Activated CD8-positive, alpha-beta T cell treated with anti-CD3 and anti-CD28 coated beads for 36 hours (primary cell): ENCODE data around the gene RPP21. TPM values are rescaled to one million over a fixed set of nuclear protein-coding genes. Genes with fewer than 3 reads are reported as not detected.

Experiments
- ATAC-seq: fragments of 200-7000 bp; cut with Tn5 transposase; one replicate; pipeline ENCODE4 v1.10.0; 2021; ENCODE audit warnings: mild to moderate bottlenecking, moderate library complexity
- CTCF ChIA-PET: fragments of 350-600 bp; sonication (Branson Sonifier 250); formaldehyde crosslinking; loops from one replicate; lab custom pipeline; 2021; ENCODE audit warnings: antibody characterized with exemption; lab: Charles Lee
- POLR2A ChIA-PET: fragments of 350-600 bp; sonication (Branson Sonifier 250); formaldehyde crosslinking; loops from one replicate; lab custom pipeline; 2021; ENCODE audit warnings: antibody characterized with exemption; lab: Charles Lee
- DNase-seq: peaks from one replicate; pipeline ENCODE4 v3.0.0-alpha.2; 2020
- H3K27ac Mint-ChIP-seq: one replicate; pipeline ENCODE4 v1.8.0; 2021; ENCODE audit warnings: mild to moderate bottlenecking, mixed read lengths
- H3K27me3 Mint-ChIP-seq: one replicate; pipeline ENCODE4 v1.8.0; 2021; ENCODE audit warnings: mixed read lengths
- H3K36me3 Mint-ChIP-seq: one replicate; pipeline ENCODE4 v1.8.0; 2021; ENCODE audit warnings: low read depth, mixed read lengths
- H3K4me1 Mint-ChIP-seq: one replicate; pipeline ENCODE4 v1.8.0; 2021; ENCODE audit warnings: low read depth, mixed read lengths
- H3K4me3 Mint-ChIP-seq: one replicate; pipeline ENCODE4 v1.8.0; 2021; ENCODE audit warnings: mild to moderate bottlenecking, moderate library complexity, mixed read lengths
- H3K9me3 Mint-ChIP-seq: one replicate; pipeline ENCODE4 v1.8.0; 2021; ENCODE audit warnings: mixed read lengths
- intact Hi-C: fragments of 100-400 bp; cut with micrococcal nuclease; formaldehyde crosslinking; loops from one replicate; pipeline ENCODE4 v1.10.0; 2022
- total RNA-seq, 2 experiments: library from RNA; stranded (reverse); gene quantifications; one replicate each; pipeline ENCODE4 v1.2.3, GENCODE V29; 2021
- TF ChIP-seq, protein P1 (sequence below): fragments of 200-600 bp; IDR thresholded peaks from one replicate; pipeline ENCODE4 v1.8.0; 2022; ENCODE audit warnings: antibody characterized with exemption, mild to moderate bottlenecking

RPP21 gene
- total RNA-seq, 2 experiments from 2014 or later = 43.0 to 43.5 TPM

DNA sequence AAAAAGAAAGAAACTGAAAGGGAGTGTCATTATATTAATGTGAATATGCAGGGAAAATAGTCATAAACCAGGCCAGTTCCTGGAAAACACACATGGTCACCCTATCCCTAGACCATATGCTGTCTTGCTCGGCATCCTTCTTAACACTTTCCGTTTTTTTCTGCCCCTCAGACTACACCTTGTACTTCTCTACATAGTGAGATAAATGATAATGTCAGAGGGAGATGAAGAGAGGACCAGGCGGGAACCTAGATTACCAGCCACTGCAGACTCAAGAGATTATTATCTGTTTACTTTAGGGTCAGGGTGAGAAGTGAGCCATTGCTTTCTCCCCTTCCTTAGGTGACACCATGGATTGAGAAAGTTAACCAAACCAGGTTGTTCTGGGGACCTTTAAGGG, 3.7 kb upstream of the RPP21 start:
- Mint-ChIP-seq H3K27me3 (no peaks in the 10 kb centered on the region), H3K27ac (no peak overlapping the region), H3K36me3 (peaks cover 36% of the 10 kb centered on the region), H3K4me1 (peaks cover 26% of the 10 kb centered on the region), H3K4me3 (no peak overlapping the region), H3K9me3 (no peaks in the 10 kb centered on the region)
- no peak for DNase-seq
- intact Hi-C loops = no loop called here
- CTCF ChIA-PET = no interaction called here
- POLR2A ChIA-PET = interaction anchor here (0.9 to 2.5 kb wide), 2 partner anchors 13 to 15 kb away, joined by 3 to 9 read pairs; partner anchors contain the start of gene TRIM39
- ATAC-seq = no peak
- TF ChIP-seq, protein P1, sequence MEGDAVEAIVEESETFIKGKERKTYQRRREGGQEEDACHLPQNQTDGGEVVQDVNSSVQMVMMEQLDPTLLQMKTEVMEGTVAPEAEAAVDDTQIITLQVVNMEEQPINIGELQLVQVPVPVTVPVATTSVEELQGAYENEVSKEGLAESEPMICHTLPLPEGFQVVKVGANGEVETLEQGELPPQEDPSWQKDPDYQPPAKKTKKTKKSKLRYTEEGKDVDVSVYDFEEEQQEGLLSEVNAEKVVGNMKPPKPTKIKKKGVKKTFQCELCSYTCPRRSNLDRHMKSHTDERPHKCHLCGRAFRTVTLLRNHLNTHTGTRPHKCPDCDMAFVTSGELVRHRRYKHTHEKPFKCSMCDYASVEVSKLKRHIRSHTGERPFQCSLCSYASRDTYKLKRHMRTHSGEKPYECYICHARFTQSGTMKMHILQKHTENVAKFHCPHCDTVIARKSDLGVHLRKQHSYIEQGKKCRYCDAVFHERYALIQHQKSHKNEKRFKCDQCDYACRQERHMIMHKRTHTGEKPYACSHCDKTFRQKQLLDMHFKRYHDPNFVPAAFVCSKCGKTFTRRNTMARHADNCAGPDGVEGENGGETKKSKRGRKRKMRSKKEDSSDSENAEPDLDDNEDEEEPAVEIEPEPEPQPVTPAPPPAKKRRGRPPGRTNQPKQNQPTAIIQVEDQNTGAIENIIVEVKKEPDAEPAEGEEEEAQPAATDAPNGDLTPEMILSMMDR = no peak

- H3K27me3 Mint-ChIP-seq = no peaks in the 10 kb centered on the region
- TF ChIP-seq, protein P1 = no peak
- H3K27ac Mint-ChIP-seq = no peak overlapping the region
- H3K36me3 Mint-ChIP-seq = peaks cover 32% of the 10 kb centered on the region
- H3K4me1 Mint-ChIP-seq = peaks cover 26% of the 10 kb centered on the region
- intact Hi-C loops = no loop called here
- CTCF ChIA-PET = no interaction called here
- POLR2A ChIA-PET = interaction anchor here (0.9 kb wide), 1 partner anchor 16 kb away, joined by 3 read pairs; the partner anchor contains the start of gene TRIM39
- no peak overlapping the region for H3K4me3 Mint-ChIP-seq
- no peak for ATAC-seq
- H3K9me3 Mint-ChIP-seq = no peaks in the 10 kb centered on the region
- DNase-seq = no peak
These were observed 3.2 kb upstream of the RPP21 start for GRCh38 chr6:30341728-30342127.

- CTCF ChIA-PET = interaction anchor here (0.7 kb wide), 1 partner anchor 14 kb away, joined by 3 read pairs; no protein-coding TSS in a partner anchor
- Mint-ChIP-seq H3K27ac (peak overlapping the region; percentile 92), H3K9me3 (no peaks in the 10 kb centered on the region), H3K36me3 (peaks cover 31% of the 10 kb centered on the region), H3K4me1 (peaks cover 34% of the 10 kb centered on the region), H3K4me3 (peak overlapping the region; percentile 88), H3K27me3 (no peaks in the 10 kb centered on the region)
- TF ChIP-seq, protein P1 = no peak
- intact Hi-C loops = no loop called here
- POLR2A ChIA-PET = interaction anchor here (0.7 to 1.3 kb wide), 3 partner anchors 15 to 117 kb away, joined by 3 to 7 read pairs (median 5); no protein-coding TSS in a partner anchor
- no peak for ATAC-seq
- no peak for DNase-seq
These were observed 627 bp upstream of the RPP21 start for GRCh38 chr6:30344191-30344867.

DNA sequence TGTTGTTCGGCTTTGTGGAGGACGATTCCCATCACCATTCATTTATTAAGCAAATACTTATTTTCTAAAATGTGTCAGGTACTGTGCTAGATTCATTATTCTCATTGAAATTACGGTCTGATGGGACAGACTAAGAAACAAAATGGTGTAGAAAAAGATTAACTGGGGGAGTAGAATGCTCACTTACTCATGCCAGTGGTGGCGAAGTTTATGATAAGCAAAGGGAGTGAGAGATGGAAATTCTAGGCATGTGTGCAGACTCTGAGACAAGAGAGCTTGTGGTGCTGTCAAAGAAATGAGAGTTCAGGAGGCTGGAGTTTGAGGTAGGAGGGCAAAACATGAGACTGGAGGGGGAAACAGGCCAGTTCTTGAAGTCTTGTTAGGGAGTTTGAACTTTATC, 896 bp downstream of the RPP21 start:
- ChIA-PET POLR2A (interaction anchor here (1.0 kb wide), 1 partner anchor 8 kb away, joined by 4 read pairs; no protein-coding TSS in a partner anchor), CTCF (interaction anchor here (0.7 to 1.2 kb wide), 3 partner anchors 12 to 108 kb away, joined by 3 read pairs; no protein-coding TSS in a partner anchor)

More for the DNA sequence above, 896 bp downstream of the RPP21 start:
- H3K36me3 Mint-ChIP-seq = peaks cover 21% of the 10 kb centered on the region
- intact Hi-C loops = no loop called here
- TF ChIP-seq, protein P1 = no peak
- peak overlapping the region; percentile 92 for H3K27ac Mint-ChIP-seq
- peak overlapping the region; percentile 88 for H3K4me3 Mint-ChIP-seq
- no peaks in the 10 kb centered on the region for H3K9me3 Mint-ChIP-seq
- DNase-seq (no peak), ATAC-seq (no peak)
- H3K27me3 Mint-ChIP-seq = no peaks in the 10 kb centered on the region
- peaks cover 36% of the 10 kb centered on the region for H3K4me1 Mint-ChIP-seq
